Right lobe of liver (tissue), 6 donors: ENCODE data around the gene TYR. TPM values are rescaled to one million over a fixed set of nuclear protein-coding genes. Genes with fewer than 3 reads are reported as not detected.
"Not testable (repeated sequence)": the region's sequence is repeated elsewhere in the genome, so short reads cannot be mapped to it uniquely, and the experiment has no call there.

Experiments used
- ATAC-seq, 4 donors: fragments of 200-7000 bp; cut with Tn5 transposase; one replicate each; pipeline ENCODE4 v1.9.1; 2020; ENCODE audit warnings: mild to moderate bottlenecking in 4 of 4, moderate library complexity in 4 of 4
- DNase-seq, 3 donors: peaks; one replicate each; pipeline ENCODE4 v3.0.0-alpha.2; 2020
- H3K27ac ChIP-seq, 3 donors: fragments of 200-600 bp; one replicate each; pipeline ENCODE4 v1.8.0; 2022
- H3K27me3 ChIP-seq, 2 donors: fragments of 200-600 bp; one replicate each; pipeline ENCODE4 v1.8.0; 2022
- H3K36me3 ChIP-seq, 4 donors: fragments of 200-600 bp; sonication (generic) in 1 of 4; one replicate each; pipeline versions ENCODE4 v1.5.1 to v1.8.0; 2017 to 2022; ENCODE audit warnings: control low read depth in 1 of 4
- H3K4me1 ChIP-seq, 4 donors: fragments of 200-600 bp; sonication (generic) in 1 of 4; one replicate each; pipeline versions ENCODE4 v1.5.1 to v1.8.0; 2017 to 2022; ENCODE audit warnings: control low read depth in 1 of 4
- H3K4me3 ChIP-seq, 3 donors: fragments of 200-600 bp; one replicate each; pipeline ENCODE4 v1.8.0; 2022
- H3K9me3 ChIP-seq, 4 donors: fragments of 200-600 bp; sonication (generic) in 1 of 4; one replicate each; pipeline versions ENCODE4 v1.5.1 to v1.8.0; 2017 to 2022; ENCODE audit warnings: control low read depth in 1 of 4
- CTCF ChIP-seq, 4 donors: fragments of 200-600 bp in 3 of 4; fragments of 450-650 bp in 1 of 4; IDR thresholded peaks; one replicate each; pipeline versions ENCODE4 v1.5.1 to v1.8.0; 2016 to 2022; ENCODE audit warnings: antibody characterized with exemption in 4 of 4, mild to moderate bottlenecking in 2 of 4
- POLR2A ChIP-seq: fragments of 450-650 bp; IDR thresholded peaks from one replicate; pipeline ENCODE4 v1.6.1; 2017; ENCODE audit warnings: antibody characterized with exemption, mild to moderate bottlenecking
- WGBS: methylation state at CpG from one replicate; pipeline ENCODE4 v1.1.6; 2018; ENCODE audit warnings: low coverage, low lambda C conversion rate; ENCODE audit not compliant: insufficient coverage; ENCODE audit errors: missing lambda C conversion rate; 5-methylcytosine and 5-hydroxymethylcytosine counted together
- intact Hi-C, 2 donors: fragments of 100-400 bp; cut with DNase I; formaldehyde crosslinking; loops; one replicate each; pipeline versions ENCODE4 v1.11.2 to v1.14.1; 2022
- total RNA-seq, 6 experiments: library from RNA; depleted of rRNA in 2 of 6; stranded (reverse); fragments of >200 nt in 2 of 6; fragmentation: NEBNext Ultra II Directional in 3 of 6; extraction: Animal tissue kit (Norgen Biotek cat#: 25700) in 3 of 6; gene quantifications; one replicate each; pipeline versions ENCODE4 v1.1.0 to v1.2.4, GENCODE V29; 2016 to 2023
- donor health status: DM: no; HTN: yes; CAD: no.
- donor health status: DM: no; HTN: no; CAD: no.
- donor health status: DM: no; HTN: no; CAD: no.
- donor health status: DM: no; HTN: yes; CAD: no.
- donor health status: DM: no; HTN: yes; CAD: no.

Gene TYR
- total RNA-seq, 6 experiments from 2014 or later: not detected

- H3K27ac ChIP-seq, H3K27me3 ChIP-seq, H3K4me3 ChIP-seq, H3K36me3 ChIP-seq, DNase-seq, H3K9me3 ChIP-seq, intact Hi-C loops: not testable (repeated sequence)
- WGBS: 24% methylated on average over 3 of the region's 3 CpGs
- peak in 2 of 4 donors; percentile 44 to 55 for ATAC-seq
- H3K4me1 ChIP-seq: peaks cover 0 to 16% (median 0%) of the 10 kb centered on the region in 4 donors
These were observed 132.9 kb downstream of the TYR start for GRCh38 chr11:89310607-89311006.

GRCh38 chr11:89321401-89321800 lies 143.7 kb downstream of the TYR start:
- no peak for ATAC-seq
- intact Hi-C loops: no loop called here
- DNase-seq: no peak
- WGBS: 74% methylated on average over 2 of the region's 2 CpGs
- no peak for TF ChIP-seq CTCF (IDR thresholded peaks at IDR 0.05)
- TF ChIP-seq POLR2A: no peak
- Histone ChIP-seq H3K4me1 (no peaks in the 10 kb centered on the region), H3K36me3 (no peaks in the 10 kb centered on the region), H3K27ac (no peak overlapping the region), H3K4me3 (no peak overlapping the region), H3K27me3 (no peaks in the 10 kb centered on the region), H3K9me3 (no peaks in the 10 kb centered on the region)

GRCh38 chr11:89327885-89328284 lies 150.2 kb downstream of the TYR start:
- DNase-seq: no peak
- intact Hi-C loops: no loop called here
- Histone ChIP-seq H3K4me1 (no peaks in the 10 kb centered on the region), H3K9me3 (no peaks in the 10 kb centered on the region), H3K36me3 (no peaks in the 10 kb centered on the region), H3K27ac (no peak overlapping the region), H3K27me3 (no peaks in the 10 kb centered on the region), H3K4me3 (no peak overlapping the region)
- no peak for ATAC-seq
- no peak for TF ChIP-seq POLR2A
- WGBS: 83% methylated on average over 5 of the region's 5 CpGs

- H3K4me3 ChIP-seq, H3K4me1 ChIP-seq, ATAC-seq, intact Hi-C loops, DNase-seq, H3K36me3 ChIP-seq, H3K27ac ChIP-seq, H3K27me3 ChIP-seq, H3K9me3 ChIP-seq: not testable (repeated sequence)
- WGBS: 47% methylated on average over 4 of the region's 4 CpGs
These were observed 154.3 kb downstream of the TYR start for GRCh38 chr11:89331940-89332339.

- WGBS: 6% methylated on average over 1 of the region's 1 CpG
- H3K9me3 ChIP-seq, DNase-seq, H3K27me3 ChIP-seq, intact Hi-C loops, H3K36me3 ChIP-seq, H3K27ac ChIP-seq, H3K4me3 ChIP-seq: not testable (repeated sequence)
- peaks cover 0 to 10% (median 2%) of the 10 kb centered on the region in 4 donors for H3K4me1 ChIP-seq
- ATAC-seq: peak; percentile 85 to 90 (median 87)
- TF ChIP-seq CTCF (IDR thresholded peaks at IDR 0.05): peak; percentile 51 to 64 (median 58)
These were observed 156.0 kb downstream of the TYR start for GRCh38 chr11:89333704-89334103.

GRCh38 chr11:89337100-89337650 lies 159.5 kb downstream of the TYR start:
- ATAC-seq: peak; percentile 67 to 83 (median 72)
- WGBS: 41% methylated on average over 4 of the region's 4 CpGs
- H3K36me3 ChIP-seq, DNase-seq, H3K27me3 ChIP-seq, intact Hi-C loops, H3K27ac ChIP-seq, H3K4me3 ChIP-seq, H3K9me3 ChIP-seq: not testable (repeated sequence)
- peaks cover 0 to 21% (median 6%) of the 10 kb centered on the region in 4 donors for H3K4me1 ChIP-seq

- intact Hi-C loops, H3K36me3 ChIP-seq, ATAC-seq, H3K27me3 ChIP-seq, H3K9me3 ChIP-seq, DNase-seq, H3K4me3 ChIP-seq: not testable (repeated sequence)
- H3K4me1 ChIP-seq: peaks cover 0 to 21% (median 10%) of the 10 kb centered on the region in 4 donors
- peak overlapping the region in 1 of 3 donors; percentile 2 for H3K27ac ChIP-seq
- WGBS: 33% methylated on average over 2 of the region's 2 CpGs
These were observed 160.4 kb downstream of the TYR start for GRCh38 chr11:89338073-89338472.

- H3K36me3 ChIP-seq, H3K27me3 ChIP-seq, intact Hi-C loops, H3K9me3 ChIP-seq, H3K4me3 ChIP-seq: not testable (repeated sequence)
- Histone ChIP-seq H3K4me1 (peaks cover 0 to 21% (median 10%) of the 10 kb centered on the region in 4 donors), H3K27ac (peak overlapping the region; percentile 30 to 93 (median 56))
- peak in 1 of 3 donors; percentile 61 for DNase-seq
- ATAC-seq: peak; percentile 80 to 86 (median 82)
These were observed 162.8 kb downstream of the TYR start for GRCh38 chr11:89340450-89340849.

- DNase-seq (peak in 1 of 3 donors; percentile 60), ATAC-seq (peak; percentile 65 to 93 (median 78))
- peaks cover 0 to 19% (median 10%) of the 10 kb centered on the region in 4 donors for H3K4me1 ChIP-seq
- H3K27me3 ChIP-seq, intact Hi-C loops, H3K4me3 ChIP-seq, H3K36me3 ChIP-seq, H3K9me3 ChIP-seq: not testable (repeated sequence)
- WGBS: 24% methylated on average over 3 of the region's 3 CpGs
- H3K27ac ChIP-seq: peak overlapping the region in 2 of 3 donors; percentile 45 to 93
These were observed 165.4 kb downstream of the TYR start for GRCh38 chr11:89342880-89343572.
